ENCODE measurements around the gene RAD50. TPM values are rescaled to one million over a fixed set of nuclear protein-coding genes. Genes with fewer than 3 reads are reported as not detected.

RAD50 gene
- total and polyA plus RNA-seq, 4 experiments from 2014 or later, result 6.9 to 36.2 (median 34.2) TPM

DNA sequence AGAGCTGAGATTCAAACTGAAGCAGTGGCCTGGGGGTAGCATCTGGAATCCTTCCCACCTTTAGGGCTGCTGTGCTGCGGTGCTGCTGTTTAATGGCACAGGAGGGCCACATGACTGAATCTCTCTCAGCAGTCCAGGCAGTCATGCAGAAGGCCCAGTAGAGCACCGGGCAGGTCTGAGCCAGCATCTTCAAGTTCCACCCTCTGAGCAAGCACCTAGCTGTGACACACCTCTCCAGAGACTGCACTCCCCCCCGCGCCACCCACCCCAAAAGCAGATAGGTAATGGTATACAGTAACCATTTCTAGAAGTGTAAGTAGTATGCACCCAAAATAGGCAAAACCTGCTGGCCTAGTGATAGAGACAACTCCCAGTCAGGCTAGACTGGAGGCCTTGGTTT lies 125.2 kb downstream of the RAD50 start:
- H3K27ac ChIP-seq (ENCODE audit: low read depth, low read length), result no peak overlapping the region
- no peaks in the 10 kb centered on the region for H3K9me3 Mint-ChIP-seq
- CTCF ChIA-PET (ENCODE audit: partially characterized antibody), result no interaction called here
- H3K27ac Mint-ChIP-seq, result no peak overlapping the region
- peaks cover 4 to 8% (median 6%) of the 10 kb centered on the region in 4 donors for H3K4me1 Mint-ChIP-seq
- no peaks in the 10 kb centered on the region for H3K27me3 Mint-ChIP-seq
- H3K36me3 ChIP-seq (ENCODE audit: insufficient read depth, low read length), result no peaks in the 10 kb centered on the region
- no peaks in the 10 kb centered on the region for H3K27me3 ChIP-seq (ENCODE audit: insufficient read depth, low read length)
- no peaks in the 10 kb centered on the region for H3K4me1 ChIP-seq (ENCODE audit: insufficient read depth, low read length)
- peaks cover 0 to 7% of the 10 kb centered on the region in 2 donors for H3K36me3 Mint-ChIP-seq
- no peak for DNase-seq
- intact Hi-C loops (cut with micrococcal nuclease), result no loop called here
- POLR2A ChIA-PET (ENCODE audit: partially characterized antibody), result no interaction called here
- no peak overlapping the region for H3K4me3 Mint-ChIP-seq
- no peaks in the 10 kb centered on the region for H3K9me3 ChIP-seq (ENCODE audit: control insufficient read depth in 1 of 2, low read length in 2 of 2)
- H3K4me3 ChIP-seq (ENCODE audit: low read length in 2 of 2), result no peak overlapping the region

DNA sequence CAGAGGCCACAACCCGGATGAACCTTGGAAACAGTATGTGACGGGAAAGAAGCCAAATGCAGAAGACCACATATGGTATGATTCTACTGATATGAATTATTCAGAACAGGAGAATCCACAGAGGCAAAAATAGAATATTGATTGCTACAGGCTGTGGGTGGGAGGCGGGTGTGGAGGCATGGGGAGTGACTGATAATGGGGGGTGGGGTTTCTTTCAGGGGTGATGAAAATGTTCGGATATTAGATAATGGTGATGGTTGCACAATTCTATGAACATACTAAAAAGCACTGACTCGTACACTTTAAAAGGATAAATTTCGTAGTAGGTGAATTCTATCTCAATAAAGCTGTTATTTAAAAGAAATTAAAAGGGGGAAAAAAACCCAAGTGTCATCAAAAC lies 127.7 kb downstream of the RAD50 start:
- no peak overlapping the region for H3K4me3 Mint-ChIP-seq
- H3K27ac Mint-ChIP-seq, result no peak overlapping the region
- peaks cover 21 to 26% (median 24%) of the 10 kb centered on the region in 4 donors for H3K4me1 Mint-ChIP-seq
- no peak for DNase-seq
- Histone ChIP-seq H3K9me3 (ENCODE audit: control insufficient read depth in 1 of 2, low read length in 2 of 2) (no peaks in the 10 kb centered on the region), H3K4me3 (ENCODE audit: low read length in 2 of 2) (no peak overlapping the region), H3K27me3 (ENCODE audit: insufficient read depth, low read length) (no peaks in the 10 kb centered on the region), H3K36me3 (ENCODE audit: insufficient read depth, low read length) (no peaks in the 10 kb centered on the region), H3K27ac (ENCODE audit: low read depth, low read length) (no peak overlapping the region), H3K4me1 (ENCODE audit: insufficient read depth, low read length) (peaks cover 20% of the 10 kb centered on the region)
- H3K36me3 Mint-ChIP-seq, result peaks cover 0 to 7% of the 10 kb centered on the region in 2 donors
- no peaks in the 10 kb centered on the region for H3K27me3 Mint-ChIP-seq
- intact Hi-C loops (cut with micrococcal nuclease), result no loop called here
- ChIA-PET CTCF (ENCODE audit: partially characterized antibody) (no interaction called here), POLR2A (ENCODE audit: partially characterized antibody) (no interaction called here)
- H3K9me3 Mint-ChIP-seq, result no peaks in the 10 kb centered on the region

DNA sequence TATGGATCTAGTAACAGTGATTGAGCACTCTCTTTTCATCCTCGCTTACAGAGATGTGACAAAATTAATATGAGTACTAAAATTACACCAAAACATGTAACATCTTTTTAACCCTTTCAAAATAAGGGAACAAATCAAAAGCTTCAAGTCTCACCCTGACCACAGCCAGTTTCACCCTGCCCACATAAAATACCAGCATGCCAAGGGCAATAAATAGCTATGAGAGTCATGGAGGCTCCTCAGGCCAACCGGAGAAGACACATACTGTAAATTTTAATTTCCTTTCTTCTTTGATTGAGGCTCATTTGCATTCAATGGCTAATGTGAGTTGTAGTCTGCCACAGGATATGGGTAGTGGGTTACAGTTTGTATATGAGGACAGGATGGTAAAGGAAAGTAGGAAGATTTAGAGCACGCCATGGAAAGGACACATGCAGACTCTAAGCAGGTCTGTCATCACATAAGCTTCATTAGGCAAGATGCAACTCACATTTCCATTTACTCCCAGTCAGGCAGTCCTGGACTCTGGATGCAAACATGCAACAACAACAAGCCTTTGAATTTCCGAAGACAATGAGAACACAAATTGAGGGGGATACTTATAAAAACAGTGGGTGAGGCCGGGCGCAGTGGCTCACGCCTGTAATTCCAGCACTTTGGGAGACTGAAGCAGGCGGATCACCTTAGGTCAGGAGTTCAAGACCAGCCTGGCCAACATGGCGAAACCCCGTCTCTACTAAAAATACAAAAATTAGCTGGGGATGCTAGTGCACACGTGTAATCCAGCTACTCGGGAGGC lies 128.3 kb downstream of the RAD50 start:
- DNase-seq, result no peak
- H3K27ac ChIP-seq (ENCODE audit: low read depth, low read length), result no peak overlapping the region
- H3K27me3 Mint-ChIP-seq, result no peaks in the 10 kb centered on the region
- no peaks in the 10 kb centered on the region for H3K36me3 ChIP-seq (ENCODE audit: insufficient read depth, low read length)
- ChIA-PET POLR2A (ENCODE audit: partially characterized antibody) (no interaction called here), CTCF (ENCODE audit: partially characterized antibody) (interaction anchor here (1.2 kb wide), 1 partner anchor 447 kb away, joined by 3 read pairs; no protein-coding TSS in a partner anchor)
- H3K36me3 Mint-ChIP-seq, result peaks cover 0 to 7% of the 10 kb centered on the region in 2 donors
- no peak overlapping the region for H3K4me3 ChIP-seq (ENCODE audit: low read length in 2 of 2)
- H3K4me1 Mint-ChIP-seq, result peaks cover 22 to 29% (median 26%) of the 10 kb centered on the region in 4 donors
- intact Hi-C loops (cut with micrococcal nuclease), result no loop called here
- H3K9me3 Mint-ChIP-seq, result no peaks in the 10 kb centered on the region
- no peaks in the 10 kb centered on the region for H3K27me3 ChIP-seq (ENCODE audit: insufficient read depth, low read length)
- peaks cover 21% of the 10 kb centered on the region for H3K4me1 ChIP-seq (ENCODE audit: insufficient read depth, low read length)
- no peaks in the 10 kb centered on the region for H3K9me3 ChIP-seq (ENCODE audit: control insufficient read depth in 1 of 2, low read length in 2 of 2)
- H3K27ac Mint-ChIP-seq, result no peak overlapping the region
- H3K4me3 Mint-ChIP-seq, result no peak overlapping the region

DNA sequence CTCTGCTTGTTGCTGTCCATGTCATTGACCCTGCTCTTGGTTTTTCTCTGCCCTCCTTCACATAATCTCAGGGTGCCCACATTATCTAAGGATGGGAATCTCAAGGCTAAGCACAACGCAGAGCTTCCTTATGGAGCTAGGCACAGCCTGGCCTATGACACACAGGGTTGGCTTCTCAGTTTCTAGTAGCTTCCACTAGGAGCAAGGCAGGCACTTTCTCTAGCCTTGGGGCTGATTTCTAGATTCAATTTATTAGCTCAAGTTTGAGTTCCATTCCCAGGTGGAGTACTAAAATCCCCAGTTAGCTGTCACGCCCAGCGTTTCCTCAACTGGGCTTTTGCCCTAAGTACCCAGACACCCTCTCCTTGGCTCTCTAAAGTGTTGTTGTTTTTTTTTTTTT lies 129.4 kb downstream of the RAD50 start:
- ChIA-PET CTCF (ENCODE audit: partially characterized antibody) (interaction anchor here (1.2 kb wide), 1 partner anchor 448 kb away, joined by 3 read pairs; no protein-coding TSS in a partner anchor), POLR2A (ENCODE audit: partially characterized antibody) (no interaction called here)
- no peaks in the 10 kb centered on the region for H3K27me3 ChIP-seq (ENCODE audit: insufficient read depth, low read length)
- no peaks in the 10 kb centered on the region for H3K36me3 ChIP-seq (ENCODE audit: insufficient read depth, low read length)
- no peaks in the 10 kb centered on the region for H3K9me3 Mint-ChIP-seq
- no peak for DNase-seq
- no peak overlapping the region for H3K27ac ChIP-seq (ENCODE audit: low read depth, low read length)
- peaks cover 22 to 29% (median 26%) of the 10 kb centered on the region in 4 donors for H3K4me1 Mint-ChIP-seq
- peaks cover 0 to 2% of the 10 kb centered on the region in 2 donors for H3K36me3 Mint-ChIP-seq
- H3K9me3 ChIP-seq (ENCODE audit: control insufficient read depth in 1 of 2, low read length in 2 of 2), result no peaks in the 10 kb centered on the region
- no peak overlapping the region for H3K27ac Mint-ChIP-seq
- intact Hi-C loops (cut with micrococcal nuclease), result no loop called here
- H3K4me3 Mint-ChIP-seq, result no peak overlapping the region
- peaks cover 21% of the 10 kb centered on the region for H3K4me1 ChIP-seq (ENCODE audit: insufficient read depth, low read length)
- H3K4me3 ChIP-seq (ENCODE audit: low read length in 2 of 2), result no peak overlapping the region
- no peaks in the 10 kb centered on the region for H3K27me3 Mint-ChIP-seq

DNA sequence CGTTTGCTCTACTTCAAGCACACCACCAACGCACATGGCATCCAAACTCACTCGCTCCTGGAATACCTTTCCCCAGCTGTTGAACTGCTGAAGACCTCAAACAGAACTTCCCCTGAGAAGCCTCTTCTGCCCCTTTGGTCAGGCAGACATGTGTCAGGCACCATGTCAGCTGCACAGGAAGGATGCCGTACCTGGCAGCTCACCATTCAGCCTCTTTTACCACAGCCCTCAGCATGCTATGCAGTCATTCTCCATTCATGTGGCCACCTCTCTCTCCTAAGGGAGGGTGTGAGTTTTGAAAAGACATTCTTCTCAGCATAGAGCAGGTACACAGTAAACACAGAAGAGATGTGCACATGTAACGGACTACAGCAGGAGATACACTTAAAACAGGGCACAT lies 131.2 kb downstream of the RAD50 start:
- Histone ChIP-seq H3K9me3 (ENCODE audit: control insufficient read depth in 1 of 2, low read length in 2 of 2) (no peaks in the 10 kb centered on the region), H3K4me3 (ENCODE audit: low read length in 2 of 2) (no peak overlapping the region), H3K27me3 (ENCODE audit: insufficient read depth, low read length) (no peaks in the 10 kb centered on the region), H3K4me1 (ENCODE audit: insufficient read depth, low read length) (peaks cover 28% of the 10 kb centered on the region), H3K27ac (ENCODE audit: low read depth, low read length) (no peak overlapping the region), H3K36me3 (ENCODE audit: insufficient read depth, low read length) (no peaks in the 10 kb centered on the region)
- Mint-ChIP-seq H3K36me3 (peaks cover 0 to 3% of the 10 kb centered on the region in 2 donors), H3K4me1 (peaks cover 26 to 36% (median 32%) of the 10 kb centered on the region in 4 donors), H3K4me3 (peak overlapping the region in 6 of 8 donors; percentile 11 to 71 (median 29)), H3K27me3 (no peaks in the 10 kb centered on the region), H3K27ac (peak overlapping the region; percentile 47 to 85 (median 80)), H3K9me3 (no peaks in the 10 kb centered on the region)
- DNase-seq, result peak; percentile 51 to 77 (median 62)
- intact Hi-C loops (cut with micrococcal nuclease), result no loop called here
- POLR2A ChIA-PET (ENCODE audit: partially characterized antibody), result no interaction called here
- CTCF ChIA-PET (ENCODE audit: partially characterized antibody), result no interaction called here

DNA sequence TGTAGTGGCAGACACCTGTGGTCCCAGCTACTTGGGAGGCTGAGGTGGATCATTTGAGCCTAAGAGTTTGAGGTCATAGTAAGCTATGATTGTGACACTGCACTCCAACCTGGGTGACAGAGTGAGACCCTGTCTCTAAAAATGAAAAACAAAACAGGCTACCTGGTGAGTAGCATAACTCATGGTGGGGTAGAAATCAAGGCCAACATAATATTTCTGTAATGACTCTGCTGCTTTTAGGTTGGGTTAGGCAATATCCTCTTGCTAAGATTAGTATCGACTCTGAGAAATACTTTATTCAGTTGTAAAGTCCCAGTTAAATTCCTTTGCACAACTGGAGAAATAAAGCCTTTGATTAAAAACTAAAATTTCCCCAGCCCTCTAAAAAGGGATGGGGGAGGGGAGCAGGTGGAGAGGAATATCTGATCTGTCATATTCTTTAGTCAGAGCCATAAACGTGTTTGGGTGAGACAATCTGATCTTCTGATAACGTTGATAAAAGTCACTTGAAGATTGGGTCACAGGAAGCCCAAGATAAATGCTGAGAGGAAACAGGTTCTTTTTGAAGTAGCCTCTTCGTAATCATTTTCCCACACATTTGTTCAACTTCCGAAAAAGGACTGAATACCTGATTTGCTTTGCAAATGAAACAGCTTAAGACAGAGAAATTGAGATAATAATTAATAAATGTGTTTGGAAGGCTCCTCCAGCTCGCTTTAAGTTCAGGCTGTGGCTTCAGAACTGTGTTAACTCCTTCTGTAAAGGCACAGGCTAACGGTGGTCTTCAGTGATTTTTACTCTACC lies 132.0 kb downstream of the RAD50 start:
- Histone ChIP-seq H3K27ac (ENCODE audit: low read depth, low read length) (no peak overlapping the region), H3K4me3 (ENCODE audit: low read length in 2 of 2) (no peak overlapping the region), H3K4me1 (ENCODE audit: insufficient read depth, low read length) (peaks cover 28% of the 10 kb centered on the region), H3K9me3 (ENCODE audit: control insufficient read depth in 1 of 2, low read length in 2 of 2) (no peaks in the 10 kb centered on the region), H3K27me3 (ENCODE audit: insufficient read depth, low read length) (no peaks in the 10 kb centered on the region), H3K36me3 (ENCODE audit: insufficient read depth, low read length) (no peaks in the 10 kb centered on the region)
- CTCF ChIA-PET (ENCODE audit: partially characterized antibody), result interaction anchor here (0.6 kb wide), 1 partner anchor 111 kb away, joined by 3 read pairs; no protein-coding TSS in a partner anchor
- Mint-ChIP-seq H3K9me3 (no peaks in the 10 kb centered on the region), H3K36me3 (peaks cover 0 to 3% of the 10 kb centered on the region in 2 donors), H3K4me3 (peak overlapping the region in 6 of 8 donors; percentile 0 to 65 (median 34)), H3K27me3 (no peaks in the 10 kb centered on the region), H3K27ac (peak overlapping the region; percentile 47 to 87 (median 82)), H3K4me1 (peaks cover 26 to 36% (median 32%) of the 10 kb centered on the region in 4 donors)
- POLR2A ChIA-PET (ENCODE audit: partially characterized antibody), result no interaction called here
- peak; percentile 26 to 67 (median 38) for DNase-seq
- intact Hi-C loops (cut with micrococcal nuclease), result no loop called here

DNA sequence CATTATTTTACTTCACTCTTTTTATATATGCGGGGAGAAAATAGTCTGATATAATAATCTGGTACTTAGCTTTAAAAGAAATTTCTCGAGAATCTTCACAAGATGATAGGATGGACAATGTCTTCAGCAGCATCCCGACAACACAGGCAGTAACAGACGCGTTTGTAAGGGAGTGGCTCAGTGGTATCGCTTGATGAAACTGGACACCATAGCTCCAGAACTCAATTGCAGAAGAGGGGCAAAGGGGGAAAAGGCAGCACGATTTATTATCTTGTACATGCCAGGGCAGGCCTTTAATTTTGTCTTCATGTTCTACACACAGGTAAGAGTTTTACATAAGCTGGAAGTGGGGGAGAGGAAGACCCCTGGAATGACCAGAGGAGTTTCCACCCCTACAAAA lies 132.7 kb downstream of the RAD50 start:
- POLR2A ChIA-PET (ENCODE audit: partially characterized antibody), result no interaction called here
- Histone ChIP-seq H3K27me3 (ENCODE audit: insufficient read depth, low read length) (no peaks in the 10 kb centered on the region), H3K4me1 (ENCODE audit: insufficient read depth, low read length) (peaks cover 28% of the 10 kb centered on the region), H3K27ac (ENCODE audit: low read depth, low read length) (no peak overlapping the region), H3K36me3 (ENCODE audit: insufficient read depth, low read length) (no peaks in the 10 kb centered on the region), H3K4me3 (ENCODE audit: low read length in 2 of 2) (no peak overlapping the region), H3K9me3 (ENCODE audit: control insufficient read depth in 1 of 2, low read length in 2 of 2) (no peaks in the 10 kb centered on the region)
- peaks cover 0 to 3% of the 10 kb centered on the region in 2 donors for H3K36me3 Mint-ChIP-seq
- CTCF ChIA-PET (ENCODE audit: partially characterized antibody), result interaction anchor here (0.6 kb wide), 1 partner anchor 112 kb away, joined by 3 read pairs; no protein-coding TSS in a partner anchor
- no peaks in the 10 kb centered on the region for H3K27me3 Mint-ChIP-seq
- H3K4me3 Mint-ChIP-seq, result peak overlapping the region in 2 of 8 donors; percentile 4 to 13
- H3K9me3 Mint-ChIP-seq, result no peaks in the 10 kb centered on the region
- peaks cover 26 to 36% (median 31%) of the 10 kb centered on the region in 4 donors for H3K4me1 Mint-ChIP-seq
- DNase-seq, result no peak
- peak overlapping the region in 4 of 7 donors; percentile 47 to 78 (median 62) for H3K27ac Mint-ChIP-seq
- intact Hi-C loops (cut with micrococcal nuclease), result no loop called here

Measured in CD4-positive, alpha-beta memory T cell (primary cell).